Measurements from ENCODE around the gene MEF2D. TPM values are rescaled to one million over a fixed set of nuclear protein-coding genes. Genes with fewer than 3 reads are reported as not detected.

Gene MEF2D
- total and polyA plus RNA-seq, 4 donors, result 8.1 to 95.8 (median 54.8) TPM

GRCh38 chr1:156489166-156489934 is 11.2 kb downstream of the MEF2D start:
- ATAC-seq (ENCODE audit: low FRiP score) (peak; percentile 36), DNase-seq (peak in 1 of 2 donors; percentile 55)
- H3K27me3 ChIP-seq (ENCODE audit: control insufficient read depth in 1 of 2, insufficient read depth in 2 of 2, low read length in 1 of 2), result no peaks in the 10 kb centered on the region
- intact Hi-C loops (cut with DNase I), result no loop called here
- 7 to 8% methylated on average over 12 of the region's 12 CpGs for WGBS, 2 donors
- peaks cover 4 to 11% of the 10 kb centered on the region in 2 donors for H3K4me1 ChIP-seq (ENCODE audit: control insufficient read depth in 1 of 2, insufficient read depth in 2 of 2, low read length in 2 of 2)
- H3K4me3 ChIP-seq (ENCODE audit: low read length in 2 of 2), result no peak overlapping the region
- no peaks in the 10 kb centered on the region for H3K36me3 ChIP-seq (ENCODE audit: control insufficient read depth in 1 of 2, insufficient read depth in 2 of 2, low read length in 1 of 2)
- no peaks in the 10 kb centered on the region for H3K9me3 ChIP-seq (ENCODE audit: control insufficient read depth, low read length)
- no peak overlapping the region for H3K27ac ChIP-seq (ENCODE audit: low read depth in 1 of 2, low read length in 2 of 2)

DNA sequence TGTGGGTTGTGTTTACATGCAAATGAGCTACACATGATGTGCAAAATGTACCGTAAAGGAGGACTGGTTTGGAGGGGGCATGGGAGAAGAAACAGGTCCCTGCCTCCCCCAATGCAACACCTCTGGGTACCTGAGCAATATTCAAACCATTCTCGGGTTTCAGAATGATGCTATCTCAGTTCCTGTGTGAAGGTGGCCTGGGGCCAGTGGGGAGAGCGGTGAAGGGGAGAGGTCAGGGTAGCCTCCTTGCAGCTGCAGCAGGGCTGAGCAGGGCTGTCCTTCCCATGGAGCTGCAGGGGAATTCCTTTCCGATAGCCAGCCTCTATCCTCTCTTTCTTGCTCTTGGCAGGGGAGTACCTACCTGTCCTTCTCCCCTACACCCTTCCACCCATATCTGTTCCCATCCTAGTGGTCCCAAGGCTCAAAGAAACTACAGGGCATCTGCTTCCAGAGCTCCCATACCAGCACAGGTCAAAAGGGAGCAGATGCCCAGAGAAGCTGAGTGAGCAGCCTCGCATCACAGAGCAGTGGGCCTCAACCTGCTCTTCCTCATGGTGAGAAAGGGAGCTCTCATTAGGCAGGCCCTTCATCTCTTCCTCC is 11.9 kb downstream of the MEF2D start:
- intact Hi-C loops (cut with DNase I), result no loop called here
- no peaks in the 10 kb centered on the region for H3K36me3 ChIP-seq (ENCODE audit: control insufficient read depth in 1 of 2, insufficient read depth in 2 of 2, low read length in 1 of 2)
- ATAC-seq (ENCODE audit: low FRiP score), result no peak
- H3K27ac ChIP-seq (ENCODE audit: low read depth in 1 of 2, low read length in 2 of 2), result no peak overlapping the region
- H3K27me3 ChIP-seq (ENCODE audit: control insufficient read depth in 1 of 2, insufficient read depth in 2 of 2, low read length in 1 of 2), result no peaks in the 10 kb centered on the region
- H3K4me1 ChIP-seq (ENCODE audit: control insufficient read depth in 1 of 2, insufficient read depth in 2 of 2, low read length in 2 of 2), result peaks cover 4 to 11% of the 10 kb centered on the region in 2 donors
- no peak for DNase-seq
- 52 to 64% methylated on average over 5 of the region's 5 CpGs for WGBS, 2 donors
- no peaks in the 10 kb centered on the region for H3K9me3 ChIP-seq (ENCODE audit: control insufficient read depth, low read length)
- no peak overlapping the region for H3K4me3 ChIP-seq (ENCODE audit: low read length in 2 of 2)

DNA sequence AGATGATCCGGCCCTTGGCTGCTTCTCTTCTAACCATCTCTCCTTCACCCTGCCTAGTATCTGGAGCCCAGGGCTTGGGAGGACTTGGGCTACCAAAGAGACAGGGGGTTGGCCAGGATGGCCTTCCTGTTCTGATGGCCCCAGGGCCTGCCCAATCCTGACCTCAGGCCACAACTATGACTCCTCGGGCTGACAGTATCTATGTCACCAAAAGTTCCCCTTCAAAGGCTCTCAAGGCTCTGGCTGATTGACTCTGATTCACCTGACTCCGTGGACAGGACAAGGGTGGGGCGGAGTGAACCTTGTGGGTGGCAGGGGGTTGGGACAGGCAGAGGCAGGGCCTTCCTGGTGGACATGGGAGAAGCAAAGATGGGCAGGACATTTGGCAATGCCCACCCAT is 12.7 kb downstream of the MEF2D start:
- Histone ChIP-seq H3K4me3 (ENCODE audit: low read length in 2 of 2) (no peak overlapping the region), H3K27me3 (ENCODE audit: control insufficient read depth in 1 of 2, insufficient read depth in 2 of 2, low read length in 1 of 2) (no peaks in the 10 kb centered on the region), H3K27ac (ENCODE audit: low read depth in 1 of 2, low read length in 2 of 2) (no peak overlapping the region), H3K36me3 (ENCODE audit: control insufficient read depth in 1 of 2, insufficient read depth in 2 of 2, low read length in 1 of 2) (no peaks in the 10 kb centered on the region), H3K4me1 (ENCODE audit: control insufficient read depth in 1 of 2, insufficient read depth in 2 of 2, low read length in 2 of 2) (peaks cover 4 to 9% of the 10 kb centered on the region in 2 donors), H3K9me3 (ENCODE audit: control insufficient read depth, low read length) (no peaks in the 10 kb centered on the region)
- 59 to 64% methylated on average over 4 of the region's 4 CpGs for WGBS, 2 donors
- ATAC-seq (ENCODE audit: low FRiP score), result no peak
- intact Hi-C loops (cut with DNase I), result no loop called here
- no peak for DNase-seq

- intact Hi-C loops (cut with DNase I), result no loop called here
- DNase-seq, result no peak
- Histone ChIP-seq H3K27ac (ENCODE audit: low read depth in 1 of 2, low read length in 2 of 2) (no peak overlapping the region), H3K4me3 (ENCODE audit: low read length in 2 of 2) (no peak overlapping the region), H3K4me1 (ENCODE audit: control insufficient read depth in 1 of 2, insufficient read depth in 2 of 2, low read length in 2 of 2) (peaks cover 2 to 6% of the 10 kb centered on the region in 2 donors), H3K27me3 (ENCODE audit: control insufficient read depth in 1 of 2, insufficient read depth in 2 of 2, low read length in 1 of 2) (no peaks in the 10 kb centered on the region), H3K9me3 (ENCODE audit: control insufficient read depth, low read length) (no peaks in the 10 kb centered on the region), H3K36me3 (ENCODE audit: control insufficient read depth in 1 of 2, insufficient read depth in 2 of 2, low read length in 1 of 2) (peaks cover 0 to 5% of the 10 kb centered on the region in 2 donors)
- ATAC-seq (ENCODE audit: low FRiP score), result no peak
- 57 to 76% methylated on average over 7 of the region's 7 CpGs for WGBS, 2 donors
These were observed 13.9 kb downstream of the MEF2D start for GRCh38 chr1:156486421-156487344.

DNA sequence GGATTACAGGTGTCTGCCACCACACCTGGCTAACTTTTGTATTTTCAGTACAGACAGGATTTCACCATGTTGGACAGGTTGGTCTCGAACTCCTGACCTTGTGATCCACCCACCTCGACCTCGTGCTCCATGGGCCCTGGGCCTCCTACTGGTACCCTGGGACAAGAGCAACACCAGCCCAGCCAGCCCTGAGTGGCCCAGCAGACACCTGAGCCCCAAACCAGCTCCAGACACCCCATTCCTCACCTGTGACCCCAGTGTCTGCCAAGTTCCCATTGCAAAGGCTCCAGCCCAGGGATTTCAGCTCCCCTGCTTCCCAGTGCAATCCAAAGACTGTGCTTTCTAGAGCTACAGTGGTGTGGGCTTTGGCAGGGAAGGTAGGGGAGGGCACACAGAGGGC is 14.6 kb downstream of the MEF2D start:
- H3K27ac ChIP-seq (ENCODE audit: low read depth in 1 of 2, low read length in 2 of 2), result no peak overlapping the region
- no peak for ATAC-seq (ENCODE audit: low FRiP score)
- WGBS, 2 donors, result 86 to 95% methylated on average over 3 of the region's 3 CpGs

GRCh38 chr1:156484480-156485058 is 16.0 kb downstream of the MEF2D start:
- Histone ChIP-seq H3K9me3 (ENCODE audit: control insufficient read depth, low read length) (no peaks in the 10 kb centered on the region), H3K4me1 (ENCODE audit: control insufficient read depth in 1 of 2, insufficient read depth in 2 of 2, low read length in 2 of 2) (peaks cover 0 to 6% of the 10 kb centered on the region in 2 donors), H3K27me3 (ENCODE audit: control insufficient read depth in 1 of 2, insufficient read depth in 2 of 2, low read length in 1 of 2) (no peaks in the 10 kb centered on the region), H3K27ac (ENCODE audit: low read depth in 1 of 2, low read length in 2 of 2) (no peak overlapping the region), H3K4me3 (ENCODE audit: low read length in 2 of 2) (no peak overlapping the region), H3K36me3 (ENCODE audit: control insufficient read depth in 1 of 2, insufficient read depth in 2 of 2, low read length in 1 of 2) (peaks cover 0 to 10% of the 10 kb centered on the region in 2 donors)
- ATAC-seq (ENCODE audit: low FRiP score) (no peak), DNase-seq (no peak)
- WGBS, 2 donors, result 78 to 81% methylated on average over 6 of the region's 6 CpGs
- intact Hi-C loops (cut with DNase I), result no loop called here

More for the DNA sequence above, 14.6 kb downstream of the MEF2D start:
- H3K4me3 ChIP-seq (ENCODE audit: low read length in 2 of 2), result no peak overlapping the region
- DNase-seq, result no peak
- intact Hi-C loops (cut with DNase I), result no loop called here
- no peaks in the 10 kb centered on the region for H3K27me3 ChIP-seq (ENCODE audit: control insufficient read depth in 1 of 2, insufficient read depth in 2 of 2, low read length in 1 of 2)
- no peaks in the 10 kb centered on the region for H3K9me3 ChIP-seq (ENCODE audit: control insufficient read depth, low read length)
- H3K36me3 ChIP-seq (ENCODE audit: control insufficient read depth in 1 of 2, insufficient read depth in 2 of 2, low read length in 1 of 2), result peaks cover 0 to 5% of the 10 kb centered on the region in 2 donors
- H3K4me1 ChIP-seq (ENCODE audit: control insufficient read depth in 1 of 2, insufficient read depth in 2 of 2, low read length in 2 of 2), result peaks cover 2 to 6% of the 10 kb centered on the region in 2 donors

GRCh38 chr1:156483397-156483796 is 17.2 kb downstream of the MEF2D start:
- Histone ChIP-seq H3K4me1 (ENCODE audit: control insufficient read depth in 1 of 2, insufficient read depth in 2 of 2, low read length in 2 of 2) (peaks cover 0 to 6% of the 10 kb centered on the region in 2 donors), H3K36me3 (ENCODE audit: control insufficient read depth in 1 of 2, insufficient read depth in 2 of 2, low read length in 1 of 2) (peaks cover 0 to 13% of the 10 kb centered on the region in 2 donors), H3K27me3 (ENCODE audit: control insufficient read depth in 1 of 2, insufficient read depth in 2 of 2, low read length in 1 of 2) (no peaks in the 10 kb centered on the region), H3K4me3 (ENCODE audit: low read length in 2 of 2) (no peak overlapping the region), H3K27ac (ENCODE audit: low read depth in 1 of 2, low read length in 2 of 2) (no peak overlapping the region), H3K9me3 (ENCODE audit: control insufficient read depth, low read length) (no peaks in the 10 kb centered on the region)
- ATAC-seq (ENCODE audit: low FRiP score) (no peak), DNase-seq (no peak)
- intact Hi-C loops (cut with DNase I), result no loop called here
- 35 to 54% methylated on average over 2 of the region's 2 CpGs for WGBS, 2 donors

GRCh38 chr1:156482276-156482675 is 18.3 kb downstream of the MEF2D start:
- intact Hi-C loops (cut with DNase I), result no loop called here
- no peak for ATAC-seq (ENCODE audit: low FRiP score)
- H3K27ac ChIP-seq (ENCODE audit: low read depth in 1 of 2, low read length in 2 of 2), result no peak overlapping the region
- peaks cover 0 to 16% of the 10 kb centered on the region in 2 donors for H3K36me3 ChIP-seq (ENCODE audit: control insufficient read depth in 1 of 2, insufficient read depth in 2 of 2, low read length in 1 of 2)
- no peak for DNase-seq
- no peaks in the 10 kb centered on the region for H3K27me3 ChIP-seq (ENCODE audit: control insufficient read depth in 1 of 2, insufficient read depth in 2 of 2, low read length in 1 of 2)
- no peak overlapping the region for H3K4me3 ChIP-seq (ENCODE audit: low read length in 2 of 2)
- no peaks in the 10 kb centered on the region for H3K9me3 ChIP-seq (ENCODE audit: control insufficient read depth, low read length)
- 89 to 92% methylated on average over 19 of the region's 19 CpGs for whole genome bisulfite sequencing, 2 donors
- peaks cover 0 to 6% of the 10 kb centered on the region in 2 donors for H3K4me1 ChIP-seq (ENCODE audit: control insufficient read depth in 1 of 2, insufficient read depth in 2 of 2, low read length in 2 of 2)
